H9 (cell line): Measurements from ENCODE around the gene PLD1. TPM values are rescaled to one million over a fixed set of nuclear protein-coding genes. Genes with fewer than 3 reads are reported as not detected.
A peak's percentile ranks its signal among the peaks of the same experiment; 100 is the strongest.

Source experiments
- DNase-seq: peaks from one replicate; pipeline ENCODE4 v3.0.0-alpha.2; 2017
- H2AFZ ChIP-seq: one replicate; pipeline ENCODE4 v1.6.1; 2013; ENCODE audit warnings: mild to moderate bottlenecking, low read length, control low read depth, moderate library complexity
- H2AK5ac ChIP-seq: 2 replicates; pipeline ENCODE4 v1.6.1; 2013; ENCODE audit warnings: low read length, control low read depth, mixed read lengths; ENCODE audit not compliant: insufficient read length
- H2BK120ac ChIP-seq: one replicate; pipeline ENCODE4 v1.6.1; 2013; ENCODE audit warnings: low read depth, mild to moderate bottlenecking, low read length, control low read depth, inconsistent platforms; ENCODE audit not compliant: poor library complexity, severe bottlenecking
- H2BK12ac ChIP-seq: 2 replicates; pipeline ENCODE4 v1.6.1; 2013; ENCODE audit warnings: low read length, control low read depth, mixed read lengths, low read depth; ENCODE audit not compliant: insufficient read length
- H2BK15ac ChIP-seq: 2 replicates; pipeline ENCODE4 v1.6.1; 2013; ENCODE audit warnings: low read depth, low read length, control low read depth
- H2BK20ac ChIP-seq: one replicate; pipeline ENCODE4 v1.6.1; 2013; ENCODE audit warnings: low read depth, mild to moderate bottlenecking, low read length, control low read depth, inconsistent platforms; ENCODE audit not compliant: poor library complexity, severe bottlenecking
- H2BK5ac ChIP-seq: 2 replicates; pipeline ENCODE4 v1.6.1; 2013; ENCODE audit warnings: low read length, control low read depth, mixed read lengths; ENCODE audit not compliant: insufficient read length
- H3K14ac ChIP-seq: 2 replicates; pipeline ENCODE4 v1.6.1; 2013; ENCODE audit warnings: low read length, control low read depth; ENCODE audit not compliant: insufficient read depth
- H3K18ac ChIP-seq: 2 replicates; pipeline ENCODE4 v1.6.1; 2013; ENCODE audit warnings: low read depth, mild to moderate bottlenecking, mixed read lengths, low read length, control low read depth; ENCODE audit not compliant: insufficient read length
- H3K23ac ChIP-seq: 2 replicates; pipeline ENCODE4 v1.6.1; 2013; ENCODE audit warnings: low read length, control low read depth, mixed read lengths, low read depth; ENCODE audit not compliant: insufficient read length
- H3K23me2 ChIP-seq: 2 replicates; pipeline ENCODE4 v1.6.1; 2013; ENCODE audit warnings: low read depth, mild to moderate bottlenecking, mixed read lengths, low read length, control low read depth; ENCODE audit not compliant: insufficient read length, poor library complexity, severe bottlenecking
- H3K27ac ChIP-seq: 2 replicates; pipeline ENCODE4 v1.5.1; 2013; ENCODE audit warnings: low read length, control low read depth, mixed read lengths, low read depth; ENCODE audit not compliant: insufficient read length
- H3K27me3 ChIP-seq: 2 replicates; pipeline ENCODE4 v1.6.1; 2013; ENCODE audit warnings: low read length, control low read depth, inconsistent platforms; ENCODE audit not compliant: insufficient read depth
- H3K4ac ChIP-seq: 2 replicates; pipeline ENCODE4 v1.6.1; 2013; ENCODE audit warnings: low read depth, mild to moderate bottlenecking, control low read depth, inconsistent platforms, low read length, moderate library complexity
- H3K4me1 ChIP-seq: 2 replicates; pipeline ENCODE4 v1.6.1; 2013; ENCODE audit warnings: low read length, control low read depth, inconsistent platforms; ENCODE audit not compliant: insufficient read depth
- H3K4me2 ChIP-seq: 2 replicates; pipeline ENCODE4 v1.6.1; 2013; ENCODE audit warnings: low read length, control low read depth, mixed read lengths; ENCODE audit not compliant: insufficient read length, insufficient read depth
- H3K56ac ChIP-seq: 2 replicates; pipeline ENCODE4 v1.6.1; 2013; ENCODE audit warnings: low read depth, mild to moderate bottlenecking, mixed read lengths, low read length, control low read depth; ENCODE audit not compliant: insufficient read length
- H3K79me1 ChIP-seq: 2 replicates; pipeline ENCODE4 v1.6.1; 2013; ENCODE audit warnings: low read depth, mild to moderate bottlenecking, moderate library complexity, low read length, control low read depth, inconsistent platforms; ENCODE audit not compliant: insufficient read depth, poor library complexity, severe bottlenecking
- H3K79me2 ChIP-seq: 2 replicates; pipeline ENCODE4 v1.6.1; 2013; ENCODE audit warnings: low read length, control low read depth, inconsistent platforms; ENCODE audit not compliant: insufficient read depth
- H3K9ac ChIP-seq: 2 replicates; pipeline ENCODE4 v1.6.1; 2013; ENCODE audit warnings: low read length, control low read depth, mixed read lengths; ENCODE audit not compliant: insufficient read length; ENCODE audit errors: extremely low read depth
- H3K9me3 ChIP-seq: one replicate; pipeline ENCODE4 v1.6.1; 2013; ENCODE audit warnings: low read depth, low read length, inconsistent platforms; ENCODE audit not compliant: control insufficient read depth
- H3T11ph ChIP-seq: one replicate; pipeline ENCODE4 v1.6.1; 2013; ENCODE audit warnings: mild to moderate bottlenecking, low read length, control low read depth, inconsistent platforms
- H4K20me1 ChIP-seq: one replicate; pipeline ENCODE4 v1.6.1; 2013; ENCODE audit not compliant: control insufficient read depth, insufficient read length, insufficient read depth
- H4K5ac ChIP-seq: 2 replicates; pipeline ENCODE4 v1.6.1; 2013; ENCODE audit warnings: low read depth, mild to moderate bottlenecking, mixed read lengths, low read length, control low read depth; ENCODE audit not compliant: insufficient read length
- H4K8ac ChIP-seq: replicated peaks from 2 replicates; pipeline ENCODE4 v1.6.1; 2013; ENCODE audit warnings: low read length, control low read depth, mixed read lengths, low read depth; ENCODE audit not compliant: insufficient read length
- H4K91ac ChIP-seq: 2 replicates; pipeline ENCODE4 v1.6.1; 2013; ENCODE audit warnings: low read depth, mild to moderate bottlenecking, moderate library complexity, mixed read lengths, low read length, control low read depth; ENCODE audit not compliant: insufficient read length
- H3K27ac Mint-ChIP-seq, 3 experiments: 2 replicates in 2 of 3; 3 replicates in 1 of 3; pipeline ENCODE4 v1.8.0; 2020 to 2021; ENCODE audit warnings: mixed read lengths in 3 of 3, mild to moderate bottlenecking in 1 of 3, moderate library complexity in 1 of 3
- H3K27me3 Mint-ChIP-seq: 2 replicates; pipeline ENCODE4 v1.8.0; 2021; ENCODE audit warnings: low read depth, mild to moderate bottlenecking, moderate library complexity, mixed read lengths
- H3K36me3 Mint-ChIP-seq, 3 experiments: 2 replicates in 2 of 3; 3 replicates in 1 of 3; pipeline ENCODE4 v1.8.0; 2020 to 2021; ENCODE audit warnings: low read depth in 3 of 3, mixed read lengths in 3 of 3; ENCODE audit not compliant: insufficient read depth in 1 of 3
- H3K4me1 Mint-ChIP-seq, 2 experiments: 2 replicates each; pipeline ENCODE4 v1.8.0; 2020; ENCODE audit warnings: mixed read lengths in 2 of 2
- H3K4me3 Mint-ChIP-seq, 2 experiments: 2 replicates in 1 of 2; 3 replicates in 1 of 2; pipeline ENCODE4 v1.8.0; 2020 to 2021; ENCODE audit warnings: mild to moderate bottlenecking in 2 of 2, mixed read lengths in 2 of 2, moderate library complexity in 1 of 2
- H3K9me3 Mint-ChIP-seq, 2 experiments: 2 replicates in 1 of 2; 3 replicates in 1 of 2; pipeline ENCODE4 v1.8.0; 2020; ENCODE audit warnings: mild to moderate bottlenecking in 2 of 2, mixed read lengths in 2 of 2, moderate library complexity in 1 of 2
- WGBS: extraction: QIAGEN DNeasy Blood & Tissue Kit; methylation state at CpG from one replicate; pipeline ENCODE4 v1.1.7; 2013; ENCODE audit warnings: missing lambda C conversion rate, low lambda C conversion rate, mixed read lengths; ENCODE audit not compliant: insufficient read length; ENCODE audit errors: extremely low coverage; 5-methylcytosine and 5-hydroxymethylcytosine counted together
- total RNA-seq: library from RNA; stranded (reverse); gene quantifications from 2 replicates; pipeline ENCODE4 v1.2.1, GENCODE V29; 2021
- TF ChIP-seq, protein P1 (sequence below): fragments of 200-600 bp; sonication (generic); conservative IDR thresholded peaks from 3 replicates; pipeline ENCODE4 v1.8.0; 2021; ENCODE audit warnings: antibody characterized with exemption, mild to moderate bottlenecking

Gene PLD1
- total RNA-seq, 1 experiment from 2014 or later = 1.8 TPM

- Histone ChIP-seq H2AK5ac (no peak overlapping the region), H2AFZ (no peak overlapping the region), H3K4me1 (peaks cover 10% of the 10 kb centered on the region; the same call in 1 of the 2 replicates), H3K23me2 (no peaks in the 10 kb centered on the region), H2BK5ac (no peak overlapping the region), H3T11ph (no peak overlapping the region), H4K20me1 (no peaks in the 10 kb centered on the region), H3K79me1 (no peaks in the 10 kb centered on the region), H3K23ac (no peak overlapping the region), H2BK15ac (no peak overlapping the region), H2BK120ac (no peak overlapping the region), H3K56ac (no peak overlapping the region), H3K18ac (no peak overlapping the region), H3K4ac (no peak overlapping the region), H3K14ac (no peak overlapping the region), H3K4me2 (no peak overlapping the region), H4K8ac (no peak overlapping the region), H3K79me2 (no peaks in the 10 kb centered on the region), H2BK12ac (no peak overlapping the region), H3K9me3 (no peaks in the 10 kb centered on the region), H3K9ac (no peak overlapping the region), H2BK20ac (no peak overlapping the region), H4K5ac (no peak overlapping the region), H4K91ac (no peak overlapping the region), H3K27ac (no peak overlapping the region), H3K27me3 (no peaks in the 10 kb centered on the region)
- TF ChIP-seq, protein P1, sequence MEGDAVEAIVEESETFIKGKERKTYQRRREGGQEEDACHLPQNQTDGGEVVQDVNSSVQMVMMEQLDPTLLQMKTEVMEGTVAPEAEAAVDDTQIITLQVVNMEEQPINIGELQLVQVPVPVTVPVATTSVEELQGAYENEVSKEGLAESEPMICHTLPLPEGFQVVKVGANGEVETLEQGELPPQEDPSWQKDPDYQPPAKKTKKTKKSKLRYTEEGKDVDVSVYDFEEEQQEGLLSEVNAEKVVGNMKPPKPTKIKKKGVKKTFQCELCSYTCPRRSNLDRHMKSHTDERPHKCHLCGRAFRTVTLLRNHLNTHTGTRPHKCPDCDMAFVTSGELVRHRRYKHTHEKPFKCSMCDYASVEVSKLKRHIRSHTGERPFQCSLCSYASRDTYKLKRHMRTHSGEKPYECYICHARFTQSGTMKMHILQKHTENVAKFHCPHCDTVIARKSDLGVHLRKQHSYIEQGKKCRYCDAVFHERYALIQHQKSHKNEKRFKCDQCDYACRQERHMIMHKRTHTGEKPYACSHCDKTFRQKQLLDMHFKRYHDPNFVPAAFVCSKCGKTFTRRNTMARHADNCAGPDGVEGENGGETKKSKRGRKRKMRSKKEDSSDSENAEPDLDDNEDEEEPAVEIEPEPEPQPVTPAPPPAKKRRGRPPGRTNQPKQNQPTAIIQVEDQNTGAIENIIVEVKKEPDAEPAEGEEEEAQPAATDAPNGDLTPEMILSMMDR = no peak
- H3K27ac Mint-ChIP-seq = no peak overlapping the region
- no peak overlapping the region for H3K4me3 Mint-ChIP-seq
- peaks cover 3 to 13% (median 5%) of the 10 kb centered on the region in 3 experiments; a peak in 6 of 7 replicates for H3K36me3 Mint-ChIP-seq
- peak; percentile 36 for DNase-seq
- peaks cover 26 to 27% of the 10 kb centered on the region in 2 experiments for H3K4me1 Mint-ChIP-seq
- H3K9me3 Mint-ChIP-seq = peaks cover 11 to 13% of the 10 kb centered on the region in 2 experiments
- no CpG with 5 or more reads among the region's 4 CpGs for WGBS
- no peaks in the 10 kb centered on the region for H3K27me3 Mint-ChIP-seq
Measured at GRCh38 chr3:171718493-171719185, 91.6 kb downstream of the PLD1 start.
